A549 (cell line): Measurements from ENCODE around the gene COX19. TPM values are rescaled to one million over a fixed set of nuclear protein-coding genes. Genes with fewer than 3 reads are reported as not detected.

Source experiments
- ATAC-seq, 2 experiments: fragments of 200-7000 bp in 1 of 2; fragments of >200 bp in 1 of 2; cut with Nextera tagmentation in 1 of 2; cut with Tn5 transposase in 1 of 2; 3 replicates each; pipeline versions ENCODE4 v1.8.0 to v1.9.1; 2018 to 2020; ENCODE audit warnings: mild to moderate bottlenecking in 1 of 2, moderate library complexity in 1 of 2
- CTCF ChIA-PET: fragments of 300-600 bp; sonication (Branson Sonifier 250); formaldehyde crosslinking; extraction: SDS; loops from one replicate; lab custom pipeline; 2021; ENCODE audit warnings: antibody characterized with exemption, inconsistent platforms; lab: Yijun Ruan, JAX
- POLR2A ChIA-PET: fragments of 350-600 bp; formaldehyde crosslinking; extraction: SDS; loops from one replicate; lab custom pipeline; 2021; ENCODE audit warnings: antibody characterized with exemption, inconsistent platforms; lab: Yijun Ruan, JAX
- DNase-seq, 2 experiments: peaks; one replicate each; pipeline versions ENCODE4 v3.0.0 to v3.0.0-alpha.2; 2011 to 2016; ENCODE audit warnings: low read depth in 1 of 2, low spot score in 1 of 2
- FAIRE-seq: peaks from 2 replicates; lab custom pipeline; 2011; peaks lifted over from hg19 to GRCh38; lab: Jason Lieb, UNC
- H3K27ac ChIP-seq, 2 experiments: fragments of >200 bp; sonication (Bioruptor Twin); formaldehyde crosslinking; 3 replicates each; pipeline ENCODE4 v1.5.1; 2016 to 2017
- H3K4me1 ChIP-seq: fragments of >200 bp; sonication (Bioruptor Twin); formaldehyde crosslinking; 3 replicates; pipeline ENCODE4 v1.6.1; 2016
- H3K4me2 ChIP-seq: fragments of >200 bp; sonication (Bioruptor Twin); formaldehyde crosslinking; 3 replicates; pipeline ENCODE4 v1.6.1; 2016
- H3K4me3 ChIP-seq: fragments of >200 bp; sonication (Bioruptor Twin); formaldehyde crosslinking; 3 replicates; pipeline ENCODE4 v1.5.1; 2016
- H3K9me3 ChIP-seq: fragments of >200 bp; sonication (Bioruptor Twin); formaldehyde crosslinking; 3 replicates; pipeline ENCODE4 v1.6.1; 2016
- ATOH8 ChIP-seq: fragments of 250-450 bp; sonication (Bioruptor Pico); IDR thresholded peaks from 2 replicates; pipeline ENCODE4 v1.5.0; 2020; ENCODE audit warnings: low read depth, mild to moderate bottlenecking, moderate library complexity
- BHLHE40 ChIP-seq: IDR thresholded peaks from 2 replicates; pipeline ENCODE4 v1.6.1; 2012; ENCODE audit warnings: low read depth, low read length, inconsistent platforms
- CEBPB ChIP-seq, 2 experiments: fragments of >200 bp in 1 of 2; sonication (Bioruptor Twin) in 1 of 2; formaldehyde crosslinking in 1 of 2; IDR thresholded peaks; 2 replicates each; pipeline ENCODE4 v1.6.1; 2012 to 2016
- E2F6 ChIP-seq: IDR thresholded peaks from 2 replicates; pipeline ENCODE4 v1.6.1; 2012; ENCODE audit warnings: low read depth, borderline replicate concordance
- EP300 ChIP-seq, 2 experiments: fragments of >200 bp; sonication (Bioruptor Twin); formaldehyde crosslinking; IDR thresholded peaks; 2 replicates in 1 of 2; 3 replicates in 1 of 2; pipeline ENCODE4 v1.6.1; 2016 to 2017
- FOXS1 ChIP-seq: fragments of 250-450 bp; sonication (Bioruptor Pico); IDR thresholded peaks from 2 replicates; pipeline ENCODE4 v1.5.0; 2020; ENCODE audit warnings: mild to moderate bottlenecking, moderate library complexity
- GATA3 ChIP-seq: IDR thresholded peaks from 2 replicates; pipeline ENCODE4 v1.6.1; 2012; ENCODE audit warnings: borderline replicate concordance
- HDAC2 ChIP-seq: fragments of 200-600 bp; sonication (generic); IDR thresholded peaks from 2 replicates; pipeline ENCODE4 v1.6.1; 2016
- HOXB5 ChIP-seq: fragments of 250-450 bp; sonication (Bioruptor Pico); IDR thresholded peaks from 2 replicates; pipeline ENCODE4 v1.5.0; 2020; ENCODE audit warnings: mild to moderate bottlenecking, moderate library complexity
- KDM5A ChIP-seq: fragments of 200-600 bp; sonication (generic); IDR thresholded peaks from 2 replicates; pipeline ENCODE4 v1.6.1; 2016; ENCODE audit warnings: antibody characterized with exemption, mild to moderate bottlenecking
- MYC ChIP-seq: IDR thresholded peaks from 2 replicates; pipeline ENCODE4 v1.6.1; 2012; ENCODE audit warnings: mild to moderate bottlenecking, inconsistent platforms, low read length, improper control_type of control experiment, borderline replicate concordance
- RAD21 ChIP-seq, 2 experiments: fragments of >200 bp in 1 of 2; sonication (Bioruptor Twin) in 1 of 2; formaldehyde crosslinking in 1 of 2; IDR thresholded peaks in 1 of 2; conservative IDR thresholded peaks in 1 of 2; 2 replicates in 1 of 2; 3 replicates in 1 of 2; pipeline ENCODE4 v1.6.1; 2012 to 2018; ENCODE audit warnings: inconsistent platforms in 1 of 2
- REST ChIP-seq: fragments of 200-600 bp; sonication (generic); IDR thresholded peaks from 2 replicates; pipeline ENCODE4 v1.6.1; 2016; ENCODE audit warnings: antibody characterized with exemption, mild to moderate bottlenecking, moderate library complexity
- RFX5 ChIP-seq: fragments of 450-650 bp; IDR thresholded peaks from 2 replicates; pipeline ENCODE4 v1.7.1; 2014; ENCODE audit warnings: antibody characterized with exemption, mild to moderate bottlenecking, moderate library complexity
- SREBF2 ChIP-seq: fragments of 450-650 bp; IDR thresholded peaks from 2 replicates; pipeline ENCODE4 v1.6.1; 2014; ENCODE audit warnings: mild to moderate bottlenecking, moderate library complexity
- WGBS: methylation state at CpG from one replicate; pipeline ENCODE4 v1.1.6; 2017; ENCODE audit errors: missing lambda C conversion rate; 5-methylcytosine and 5-hydroxymethylcytosine counted together
- polyA plus RNA-seq, 4 experiments: library from polyadenylated mRNA; depleted of rRNA in 3 of 4; stranded (reverse); fragments of >200 nt; fragmentation: RNase III in 1 of 4; extraction: RNeasy Plus Mini Kit Qiagen cat#74134 plus additional on column Dnase treatment in 1 of 4; gene quantifications; 2 replicates in 3 of 4; 3 replicates in 1 of 4; pipeline ENCODE4 v1.2.3, GENCODE V29; 2011 to 2017
- small RNA-seq, 6 experiments: library from RNA; depleted of rRNA; stranded (forward); fragments of <200 nt; gene quantifications; one replicate each; pipeline ENCODE3, GENCODE V24; 2012

COX19 gene
- polyA plus RNA-seq, 2 of the 4 experiments (the other 2 are of a cell fraction), result 6.2 to 7.6 TPM

GRCh38 chr7:917255-918117 lies 57.9 kb downstream of the COX19 start:
- ChIA-PET CTCF (interaction anchor here (1.2 to 2.5 kb wide), 2 partner anchors 9 to 148 kb away, joined by 3 to 12 read pairs; no protein-coding TSS in a partner anchor), POLR2A (no interaction called here)
- H3K27ac ChIP-seq, result no peak overlapping the region
- no peak for TF ChIP-seq SREBF2
- no peak for DNase-seq
- H3K4me2 ChIP-seq, result no peak overlapping the region
- no peak for FAIRE-seq
- peaks cover 17% of the 10 kb centered on the region for H3K4me1 ChIP-seq
- ATAC-seq, result no peak
- no peaks in the 10 kb centered on the region for H3K9me3 ChIP-seq
- 92% methylated on average over 25 of the region's 33 CpGs for WGBS
- no peak overlapping the region for H3K4me3 ChIP-seq

- Histone ChIP-seq H3K27ac (peak overlapping the region in 1 of 2 experiments; percentile 49; a peak in 2 of 6 replicates), H3K4me3 (no peak overlapping the region), H3K4me1 (peaks cover 17% of the 10 kb centered on the region), H3K9me3 (no peaks in the 10 kb centered on the region), H3K4me2 (0 out of 3 replicates have a peak overlapping the region, but pooled peaks have one; percentile 16)
- TF ChIP-seq MYC (no peak), CEBPB (IDR thresholded peaks at IDR 0.05) (no peak), HOXB5 (CRISPR knock-in tag) (no peak), GATA3 (no peak), RFX5 (no peak), RAD21 (conservative IDR thresholded peaks at IDR 0.05 in 1 of 2, IDR thresholded peaks at IDR 0.05 in 1 of 2) (no peak), HDAC2 (no peak), FOXS1 (no peak), EP300 (IDR thresholded peaks at IDR 0.05) (no peak), E2F6 (no peak), BHLHE40 (no peak), ATOH8 (CRISPR knock-in tag) (no peak), REST (no peak), KDM5A (no peak)
- ChIA-PET POLR2A (no interaction called here), CTCF (interaction anchor here (1.2 to 2.5 kb wide), 2 partner anchors 8 to 149 kb away, joined by 3 to 12 read pairs; no protein-coding TSS in a partner anchor)
- no peak for DNase-seq
- ATAC-seq, result no peak
- WGBS, result 64% methylated on average over 15 of the region's 17 CpGs
- FAIRE-seq, result no peak
These were observed 58.9 kb downstream of the COX19 start for GRCh38 chr7:916291-916941.

Small RNAs within 50 kb of the gene (small RNA-seq; reads per million reads assigned to genes)
- 20.8 to 762 (median 567) reads per million in 6 experiments for gene MIR339

Other genes with a start within 250 kb of the COX19 start
- gene DNAAF5, start 248.8 kb downstream of the COX19 start, polyA plus RNA-seq (2011; rRNA removed), result 27.8 and 28.0 TPM in 2 replicates
- 34.4 to 35.4 TPM (median 34.7 TPM) in 3 replicates for gene DNAAF5, start 248.8 kb downstream of the COX19 start, polyA plus RNA-seq (2017; fragmentation: RNase III; extraction: RNeasy Plus Mini Kit Qiagen cat#74134 plus additional on column Dnase treatment)
- gene PRKAR1B, start 248.3 kb downstream of the COX19 start, polyA plus RNA-seq (2011; rRNA removed), result 8.5 and 10.1 TPM in 2 replicates
- gene PRKAR1B, start 248.3 kb downstream of the COX19 start, polyA plus RNA-seq (2017; fragmentation: RNase III; extraction: RNeasy Plus Mini Kit Qiagen cat#74134 plus additional on column Dnase treatment), result 32.0 to 35.7 TPM (median 33.7 TPM) in 3 replicates
- gene SUN1, start 143.1 kb downstream of the COX19 start, polyA plus RNA-seq (2011; rRNA removed), result 129 and 130 TPM in 2 replicates
- gene SUN1, start 143.1 kb downstream of the COX19 start, polyA plus RNA-seq (2017; fragmentation: RNase III; extraction: RNeasy Plus Mini Kit Qiagen cat#74134 plus additional on column Dnase treatment), result 55.5 to 60.7 TPM (median 57.5 TPM) in 3 replicates
- gene GET4, start 99.0 kb downstream of the COX19 start, polyA plus RNA-seq (2011; rRNA removed), result 21.5 and 26.1 TPM in 2 replicates
- 35.4 to 37.0 TPM (median 36.0 TPM) in 3 replicates for gene GET4, start 99.0 kb downstream of the COX19 start, polyA plus RNA-seq (2017; fragmentation: RNase III; extraction: RNeasy Plus Mini Kit Qiagen cat#74134 plus additional on column Dnase treatment)
- gene ADAP1, start 20.9 kb downstream of the COX19 start, polyA plus RNA-seq (2011; rRNA removed), result 1.7 and 2.2 TPM in 2 replicates
- 1.1 to 2.5 TPM (median 1.9 TPM) in 3 replicates for gene ADAP1, start 20.9 kb downstream of the COX19 start, polyA plus RNA-seq (2017; fragmentation: RNase III; extraction: RNeasy Plus Mini Kit Qiagen cat#74134 plus additional on column Dnase treatment)
- not detected in 2 replicates for gene CYP2W1, start 7.6 kb upstream of the COX19 start, polyA plus RNA-seq (2011; rRNA removed)
- gene CYP2W1, start 7.6 kb upstream of the COX19 start, polyA plus RNA-seq (2017; fragmentation: RNase III; extraction: RNeasy Plus Mini Kit Qiagen cat#74134 plus additional on column Dnase treatment), result not detected in 3 replicates
- 0.50 and 0.87 TPM in 2 replicates for gene GPR146, start 69.0 kb upstream of the COX19 start, polyA plus RNA-seq (2011; rRNA removed)
- gene GPR146, start 69.0 kb upstream of the COX19 start, polyA plus RNA-seq (2017; fragmentation: RNase III; extraction: RNeasy Plus Mini Kit Qiagen cat#74134 plus additional on column Dnase treatment), result 0.70 to 0.75 TPM (median 0.74 TPM) in 3 replicates
- gene GPER1, start 112.6 kb upstream of the COX19 start, polyA plus RNA-seq (2011; rRNA removed), result 0.23 and 0.30 TPM in 2 replicates
- 0.50 to 0.80 TPM (median 0.54 TPM) in 3 replicates for gene GPER1, start 112.6 kb upstream of the COX19 start, polyA plus RNA-seq (2017; fragmentation: RNase III; extraction: RNeasy Plus Mini Kit Qiagen cat#74134 plus additional on column Dnase treatment)
- gene ZFAND2A, start 184.6 kb upstream of the COX19 start, polyA plus RNA-seq (2011; rRNA removed), result 88.6 and 105 TPM in 2 replicates
- 40.7 to 44.1 TPM (median 43.7 TPM) in 3 replicates for gene ZFAND2A, start 184.6 kb upstream of the COX19 start, polyA plus RNA-seq (2017; fragmentation: RNase III; extraction: RNeasy Plus Mini Kit Qiagen cat#74134 plus additional on column Dnase treatment)